HEK293T (cell line): ENCODE data around the gene PDE10A.
"Not testable (repeated sequence)": the region's sequence is repeated elsewhere in the genome, so short reads cannot be mapped to it uniquely, and the experiment has no call there.

Experiments
- CTCF ChIA-PET: fragments of 350-600 bp; formaldehyde crosslinking; extraction: SDS; loops from one replicate; lab custom pipeline; 2021; ENCODE audit warnings: antibody characterized with exemption, inconsistent platforms; lab: Yijun Ruan, JAX
- POLR2A ChIA-PET: fragments of 350-600 bp; formaldehyde crosslinking; extraction: SDS; loops from one replicate; lab custom pipeline; 2020; ENCODE audit warnings: antibody characterized with exemption, inconsistent platforms; lab: Yijun Ruan, JAX
- DNase-seq: peaks from one replicate; pipeline ENCODE4 v3.0.0; 2012; ENCODE audit warnings: mixed read lengths; ENCODE audit errors: extremely low spot score
- ARNT ChIP-seq: fragments of 450-650 bp; IDR thresholded peaks from 2 replicates; pipeline ENCODE4 v1.6.1; 2017; ENCODE audit warnings: mild to moderate bottlenecking
- BHLHE40 ChIP-seq: fragments of 450-650 bp; IDR thresholded peaks from 2 replicates; pipeline ENCODE4 v1.6.1; 2016; ENCODE audit warnings: mild to moderate bottlenecking, moderate library complexity, borderline replicate concordance
- CTBP1 ChIP-seq: fragments of 450-650 bp; IDR thresholded peaks from 2 replicates; pipeline ENCODE4 v1.6.1; 2016; ENCODE audit warnings: borderline replicate concordance
- ELF4 ChIP-seq: fragments of 450-650 bp; IDR thresholded peaks from 2 replicates; pipeline ENCODE4 v1.6.1; 2017; ENCODE audit warnings: antibody characterized with exemption
- FOXA1 ChIP-seq: fragments of 450-650 bp; IDR thresholded peaks from 2 replicates; pipeline ENCODE4 v1.6.1; 2016; ENCODE audit warnings: mild to moderate bottlenecking
- FOXK2 ChIP-seq: fragments of 450-650 bp; IDR thresholded peaks from 2 replicates; pipeline ENCODE4 v1.6.1; 2016; ENCODE audit warnings: mild to moderate bottlenecking
- FOXM1 ChIP-seq: fragments of 450-650 bp; IDR thresholded peaks from 2 replicates; pipeline ENCODE4 v1.6.1; 2017; ENCODE audit warnings: mild to moderate bottlenecking, borderline replicate concordance
- HDGF ChIP-seq: fragments of 450-650 bp; IDR thresholded peaks from 2 replicates; pipeline ENCODE4 v1.6.1; 2017; ENCODE audit warnings: antibody characterized with exemption, borderline replicate concordance
- L3MBTL2 ChIP-seq: fragments of 450-650 bp; conservative IDR thresholded peaks from 2 replicates; pipeline ENCODE4 v1.6.1; 2016; ENCODE audit warnings: mild to moderate bottlenecking
- LEF1 ChIP-seq: fragments of 450-650 bp; IDR thresholded peaks from 2 replicates; pipeline ENCODE4 v1.6.1; 2017; ENCODE audit warnings: mild to moderate bottlenecking, borderline replicate concordance
- NFRKB ChIP-seq: fragments of 450-650 bp; IDR thresholded peaks from 2 replicates; pipeline ENCODE4 v1.6.1; 2016; ENCODE audit warnings: mild to moderate bottlenecking, moderate library complexity
- PKNOX1 ChIP-seq: fragments of 450-650 bp; IDR thresholded peaks from 2 replicates; pipeline ENCODE4 v1.6.1; 2016
- SP1 ChIP-seq: fragments of 450-650 bp; IDR thresholded peaks from 2 replicates; pipeline ENCODE4 v1.6.1; 2017
- SUZ12 ChIP-seq: fragments of 450-650 bp; IDR thresholded peaks from 2 replicates; pipeline ENCODE4 v1.6.1; 2016; ENCODE audit warnings: mild to moderate bottlenecking
- TARDBP ChIP-seq: fragments of 450-650 bp; IDR thresholded peaks from 2 replicates; pipeline ENCODE4 v1.6.1; 2016
- ZNF384 ChIP-seq: fragments of 450-650 bp; IDR thresholded peaks from 2 replicates; pipeline ENCODE4 v1.6.1; 2016

The PDE10A gene

GRCh38 chr6:165632194-165632593 is 30.8 kb downstream of the PDE10A start:
- ChIA-PET POLR2A (no interaction called here), CTCF (interaction anchor here (0.8 kb wide), 1 partner anchor 9 kb away, joined by 3 read pairs; no protein-coding TSS in a partner anchor)
- no peak for DNase-seq
- TF ChIP-seq SP1 = no peak
- no peak for TF ChIP-seq SUZ12

GRCh38 chr6:165630544-165630953 is 32.5 kb downstream of the PDE10A start:
- no peak for DNase-seq
- no peak for TF ChIP-seq SP1
- POLR2A ChIA-PET = no interaction called here
- CTCF ChIA-PET = no interaction called here

GRCh38 chr6:165628955-165629354 is 34.1 kb downstream of the PDE10A start:
- CTCF ChIA-PET = interaction anchor here (1.1 kb wide), 1 partner anchor 10 kb away, joined by 3 read pairs; no protein-coding TSS in a partner anchor
- no peak for DNase-seq
- POLR2A ChIA-PET = no interaction called here
- no peak for TF ChIP-seq PKNOX1
- no peak for TF ChIP-seq SP1
- no peak for TF ChIP-seq CTBP1
- no peak for TF ChIP-seq FOXK2
- no peak for TF ChIP-seq FOXA1

- TF ChIP-seq FOXK2 (no peak), SUZ12 (no peak), HDGF (no peak), FOXM1 (no peak), CTBP1 (no peak), ZNF384 (no peak), SP1 (no peak), PKNOX1 (no peak)
- no peak for DNase-seq
- POLR2A ChIA-PET = no interaction called here
- CTCF ChIA-PET = interaction anchor here (1.6 kb wide), 1 partner anchor 11 kb away, joined by 4 read pairs; no protein-coding TSS in a partner anchor
These were observed 35.7 kb downstream of the PDE10A start for GRCh38 chr6:165627366-165627765.

GRCh38 chr6:165626711-165627110 is 36.3 kb downstream of the PDE10A start:
- no peak for TF ChIP-seq FOXA1
- TF ChIP-seq CTBP1 = no peak
- no peak for TF ChIP-seq TARDBP
- TF ChIP-seq HDGF = no peak
- no peak for TF ChIP-seq NFRKB
- TF ChIP-seq L3MBTL2 = no peak
- no peak for TF ChIP-seq PKNOX1
- no peak for TF ChIP-seq FOXM1
- TF ChIP-seq ZNF384 = no peak
- no peak for TF ChIP-seq BHLHE40
- TF ChIP-seq SP1 = no peak
- ChIA-PET POLR2A (no interaction called here), CTCF (interaction anchor here (1.6 kb wide), 1 partner anchor 10 kb away, joined by 4 read pairs; no protein-coding TSS in a partner anchor)
- no peak for DNase-seq

- ChIA-PET CTCF (no interaction called here), POLR2A (no interaction called here)
- DNase-seq = no peak
- TF ChIP-seq HDGF (no peak), NFRKB (no peak), FOXA1 (no peak), TARDBP (no peak), ARNT (no peak), PKNOX1 (no peak), CTBP1 (no peak)
These were observed 38.0 kb downstream of the PDE10A start for GRCh38 chr6:165624871-165625639.

GRCh38 chr6:165621940-165622339 is 41.1 kb downstream of the PDE10A start:
- ChIA-PET POLR2A (no interaction called here), CTCF (no interaction called here)
- no peak for DNase-seq
- TF ChIP-seq PKNOX1 = no peak
- no peak for TF ChIP-seq NFRKB
- no peak for TF ChIP-seq LEF1
- no peak for TF ChIP-seq FOXA1
- no peak for TF ChIP-seq SUZ12
- no peak for TF ChIP-seq ARNT
- no peak for TF ChIP-seq BHLHE40
- TF ChIP-seq FOXK2 = no peak
- no peak for TF ChIP-seq TARDBP
- TF ChIP-seq HDGF = no peak
- TF ChIP-seq ELF4 = no peak
- no peak for TF ChIP-seq CTBP1
- TF ChIP-seq SP1 = no peak
- no peak for TF ChIP-seq ZNF384
- no peak for TF ChIP-seq FOXM1
- no peak for TF ChIP-seq L3MBTL2

GRCh38 chr6:165618891-165619290 is 44.1 kb downstream of the PDE10A start:
- CTCF ChIA-PET, DNase-seq, POLR2A ChIA-PET: not testable (repeated sequence)
